Heart right ventricle (tissue), 16 donors: ENCODE data around the gene LAMP5. TPM values are rescaled to one million over a fixed set of nuclear protein-coding genes. Genes with fewer than 3 reads are reported as not detected.

Experiments
- ATAC-seq, 8 donors: fragments of 200-7000 bp; cut with Tn5 transposase; one replicate each; pipeline ENCODE4 v1.9.1; 2020; ENCODE audit warnings: mild to moderate bottlenecking in 8 of 8, moderate library complexity in 8 of 8, moderate number of reproducible peaks in 1 of 8
- DNase-seq, 2 donors: peaks; one replicate each; pipeline ENCODE4 v3.0.0-alpha.2; 2020
- H3K27ac ChIP-seq, 10 donors: fragments of 200-600 bp; sonication (generic) in 2 of 10; one replicate each; pipeline versions ENCODE4 v1.5.0 to v1.8.0; 2020 to 2022; ENCODE audit warnings: mild to moderate bottlenecking in 3 of 10
- H3K27me3 ChIP-seq, 7 donors: fragments of 200-600 bp; one replicate each; pipeline ENCODE4 v1.8.0; 2021 to 2022; ENCODE audit warnings: mild to moderate bottlenecking in 2 of 7
- H3K36me3 ChIP-seq, 9 donors: fragments of 200-600 bp; sonication (generic) in 1 of 9; one replicate each; pipeline versions ENCODE4 v1.5.0 to v1.8.0; 2020 to 2022; ENCODE audit warnings: mild to moderate bottlenecking in 2 of 9
- H3K4me1 ChIP-seq, 9 donors: fragments of 200-600 bp; sonication (generic) in 1 of 9; one replicate each; pipeline versions ENCODE4 v1.5.0 to v1.8.0; 2020 to 2022; ENCODE audit warnings: mild to moderate bottlenecking in 4 of 9
- H3K4me3 ChIP-seq, 10 donors: fragments of 200-600 bp; sonication (generic) in 2 of 10; one replicate each; pipeline versions ENCODE4 v1.5.0 to v1.8.0; 2020 to 2022; ENCODE audit warnings: mild to moderate bottlenecking in 7 of 10, moderate library complexity in 2 of 10
- H3K9me3 ChIP-seq, 11 donors: fragments of 200-600 bp in 10 of 11; sonication (generic) in 2 of 11; one replicate each; pipeline versions ENCODE4 v1.5.0 to v1.8.0; 2013 to 2022; ENCODE audit warnings: mild to moderate bottlenecking in 2 of 11, control low read depth in 1 of 11, moderate library complexity in 1 of 11
- WGBS, 2 donors: extraction: QIAGEN DNeasy Blood & Tissue Kit; methylation state at CpG; one replicate each; pipeline ENCODE4 v1.1.7; 2013; ENCODE audit warnings: inconsistent platforms in 1 of 2; 5-methylcytosine and 5-hydroxymethylcytosine counted together
- intact Hi-C, 10 donors: fragments of 100-400 bp; cut with DNase I; formaldehyde crosslinking; loops; one replicate each; pipeline versions ENCODE4 v1.11.1 to v1.14.2; 2022
- polyA plus RNA-seq, 2 donors: library from polyadenylated mRNA; stranded (reverse); fragments of 200-250 nt; gene quantifications; one replicate each; pipeline ENCODE4 v1.2.3, GENCODE V29; 2013
- total RNA-seq, 10 donors: library from RNA; stranded (reverse); fragmentation: NEBNext Ultra II Directional in 3 of 10; extraction: Animal tissue kit (Norgen Biotek cat#: 25700) in 3 of 10; gene quantifications; one replicate each; pipeline versions ENCODE4 v1.2.1 to v1.2.4, GENCODE V29; 2021 to 2023
- TF ChIP-seq, protein P1 (sequence below), 9 donors: fragments of 200-600 bp; sonication (generic) in 2 of 9; IDR thresholded peaks; one replicate each; pipeline versions ENCODE4 v1.5.0 to v1.8.0; 2021 to 2022; ENCODE audit warnings: antibody characterized with exemption in 9 of 9, mild to moderate bottlenecking in 5 of 9, moderate library complexity in 1 of 9
- donor health status: Arrhythmogenic right ventricular cardiomyopathy.
- donor health status: ischemic (EF 13 %, LVEDD 7.1; RV severe dilation, severe dysfunction).
- donor health status: healthy with polysubstance abuse.
- donor health status: DM: no; HTN: yes; CAD: no.
- donor health status: DM: no; HTN: no; CAD: no.
- donor health status: ischemic (EF 25% LVEDD 6.9; RV normal size, moderate dysfunction).
- donor health status: ischemic (EF 25% LVEDD 5.7; RV mildly dilated, moderate dysfunction).
- donor health status: healthy.
- donor health status: DM: yes; HTN: yes; CAD: no.
- donor health status: Ischemic cardiomyopathy.
- donor health status: ischemic (EF 35%, LVEDD 5.7; RV mildly dilated, moderate dysfunction).
- donor health status: nonischemic (EF 11% LVEDD 7.7; RV severe dilation, severe dysfunction).
- donor health status: DM: yes; HTN: yes; CAD: no.
- donor health status: PGD.
- donor health status: ischemic (EF 29% LVEDD 5.4; RV normal size, mild dysfunction).
- donor health status: nonischemic (EF 23%, LVEDD 6.1; RV moderate dilation, normal function).

LAMP5 gene
- total and polyA plus RNA-seq, 12 donors = 0.04 to 0.16 (median 0.11) TPM; not detected in 7

DNA sequence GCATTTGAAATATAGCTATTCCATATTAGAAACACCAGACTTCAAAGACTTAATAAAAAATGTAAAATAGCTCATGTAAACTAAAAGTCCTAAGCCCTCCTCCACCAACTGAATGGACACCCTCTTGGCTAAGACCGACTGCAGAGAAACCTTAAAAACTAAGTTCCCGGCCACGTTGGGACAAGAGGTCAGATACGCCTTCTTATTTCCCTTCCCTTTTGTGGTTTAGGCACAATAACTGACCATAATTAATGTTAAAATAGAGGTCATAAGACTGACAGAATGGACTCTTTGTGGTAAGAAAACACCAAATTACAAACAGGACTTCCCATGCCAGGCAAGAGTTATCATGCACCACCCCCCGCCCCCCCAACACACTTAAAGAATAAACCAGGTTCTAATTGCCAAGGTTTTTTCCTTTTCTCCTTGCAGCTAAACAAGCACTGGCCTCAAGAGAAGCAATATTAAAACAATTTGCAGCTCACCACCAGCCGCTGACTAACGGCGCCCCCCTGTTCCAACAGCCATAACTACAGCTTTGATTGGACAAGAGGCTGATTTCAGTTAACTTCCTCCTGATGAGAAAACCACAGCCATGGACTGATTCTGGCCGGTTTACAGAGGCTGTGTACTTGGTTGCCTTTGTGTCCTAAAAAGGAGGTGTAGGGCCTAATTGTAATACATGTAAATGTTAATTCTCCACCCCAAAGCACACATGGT lies 10.7 kb upstream of the LAMP5 start:
- 57 to 58% methylated on average over 9 of the region's 9 CpGs for WGBS, 2 donors

DNA sequence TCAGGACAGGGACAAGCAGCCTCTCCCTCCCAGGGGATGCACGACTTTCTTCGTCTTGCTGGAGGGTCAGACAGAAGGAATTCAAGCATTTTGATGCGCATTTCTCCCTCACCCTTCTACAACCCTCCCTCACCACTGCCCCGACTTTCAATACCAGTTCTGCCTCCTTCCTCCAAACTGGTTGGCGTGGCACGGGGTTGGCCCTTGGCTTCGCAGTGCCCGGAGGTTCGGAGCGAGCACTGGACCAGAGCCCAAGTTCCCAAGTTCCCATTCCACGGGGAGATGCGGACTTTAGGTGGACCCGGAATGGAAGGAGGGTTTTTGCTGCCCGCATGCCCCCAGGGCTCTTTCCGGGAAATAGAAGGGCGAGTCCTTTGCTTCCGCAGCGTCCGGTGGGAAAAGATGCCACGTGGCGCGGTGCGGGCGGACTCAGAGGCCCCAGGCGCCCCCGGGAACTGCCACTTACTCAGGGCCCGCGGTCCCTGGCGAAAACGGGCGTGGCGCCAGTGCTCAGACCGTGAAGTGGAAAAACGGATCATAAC lies 8.0 kb upstream of the LAMP5 start:
- Histone ChIP-seq H3K4me1 (peaks cover 5 to 29% (median 11%) of the 10 kb centered on the region in 9 donors), H3K27me3 (peaks cover 18 to 68% (median 66%) of the 10 kb centered on the region in 7 donors), H3K9me3 (no peaks in the 10 kb centered on the region), H3K36me3 (no peaks in the 10 kb centered on the region), H3K27ac (no peak overlapping the region), H3K4me3 (peak overlapping the region in 8 of 10 donors; percentile 12 to 33 (median 26))
- DNase-seq (peak in 1 of 2 donors; percentile 17), ATAC-seq (peak in 1 of 8 donors; percentile 15)
- intact Hi-C loops = no loop called here
- 7 to 8% methylated on average over 34 of the region's 34 CpGs for WGBS, 2 donors
- TF ChIP-seq, protein P1, sequence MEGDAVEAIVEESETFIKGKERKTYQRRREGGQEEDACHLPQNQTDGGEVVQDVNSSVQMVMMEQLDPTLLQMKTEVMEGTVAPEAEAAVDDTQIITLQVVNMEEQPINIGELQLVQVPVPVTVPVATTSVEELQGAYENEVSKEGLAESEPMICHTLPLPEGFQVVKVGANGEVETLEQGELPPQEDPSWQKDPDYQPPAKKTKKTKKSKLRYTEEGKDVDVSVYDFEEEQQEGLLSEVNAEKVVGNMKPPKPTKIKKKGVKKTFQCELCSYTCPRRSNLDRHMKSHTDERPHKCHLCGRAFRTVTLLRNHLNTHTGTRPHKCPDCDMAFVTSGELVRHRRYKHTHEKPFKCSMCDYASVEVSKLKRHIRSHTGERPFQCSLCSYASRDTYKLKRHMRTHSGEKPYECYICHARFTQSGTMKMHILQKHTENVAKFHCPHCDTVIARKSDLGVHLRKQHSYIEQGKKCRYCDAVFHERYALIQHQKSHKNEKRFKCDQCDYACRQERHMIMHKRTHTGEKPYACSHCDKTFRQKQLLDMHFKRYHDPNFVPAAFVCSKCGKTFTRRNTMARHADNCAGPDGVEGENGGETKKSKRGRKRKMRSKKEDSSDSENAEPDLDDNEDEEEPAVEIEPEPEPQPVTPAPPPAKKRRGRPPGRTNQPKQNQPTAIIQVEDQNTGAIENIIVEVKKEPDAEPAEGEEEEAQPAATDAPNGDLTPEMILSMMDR (IDR thresholded peaks at IDR 0.05) = no peak

More for the DNA sequence above, 10.7 kb upstream of the LAMP5 start:
- H3K4me3 ChIP-seq = no peak overlapping the region
- H3K36me3 ChIP-seq = no peaks in the 10 kb centered on the region
- TF ChIP-seq, protein P1 (IDR thresholded peaks at IDR 0.05) = peak in 1 of 9 donors; percentile 10
- peaks cover 5 to 37% (median 11%) of the 10 kb centered on the region in 9 donors for H3K4me1 ChIP-seq
- no peak for DNase-seq
- intact Hi-C loops = no loop called here
- H3K27ac ChIP-seq = no peak overlapping the region
- no peak for ATAC-seq
- H3K9me3 ChIP-seq = no peaks in the 10 kb centered on the region
- peaks cover 18 to 41% (median 40%) of the 10 kb centered on the region in 7 donors for H3K27me3 ChIP-seq

DNA sequence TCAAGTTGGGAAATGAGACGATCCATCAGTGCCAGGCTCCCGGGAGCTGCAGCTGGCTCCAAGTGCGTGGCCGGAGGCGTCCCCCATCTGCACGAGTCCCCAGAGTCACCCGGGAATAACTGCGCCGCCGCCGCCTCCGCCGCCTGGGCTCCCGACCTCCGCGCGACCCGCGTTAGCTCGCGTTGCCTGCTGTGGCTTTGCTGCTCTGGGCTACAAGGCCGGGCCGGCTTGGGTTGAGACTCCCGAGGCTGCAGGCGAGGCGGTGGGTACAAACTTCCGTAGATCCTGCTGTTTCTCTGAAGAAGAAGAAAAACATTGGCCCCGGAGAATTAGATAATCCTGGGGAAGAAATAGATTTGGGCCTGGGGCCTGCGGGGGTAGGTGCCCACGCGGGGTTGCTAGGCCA lies 7.4 kb upstream of the LAMP5 start:
- H3K27ac ChIP-seq = no peak overlapping the region
- peaks cover 18 to 74% (median 72%) of the 10 kb centered on the region in 7 donors for H3K27me3 ChIP-seq
- intact Hi-C loops = no loop called here
- TF ChIP-seq, protein P1 (IDR thresholded peaks at IDR 0.05) = no peak
- H3K36me3 ChIP-seq = no peaks in the 10 kb centered on the region
- H3K4me1 ChIP-seq = peaks cover 5 to 29% (median 11%) of the 10 kb centered on the region in 9 donors
- DNase-seq (peak in 1 of 2 donors; percentile 22), ATAC-seq (peak in 3 of 8 donors; percentile 20 to 42 (median 38))
- WGBS, 2 donors = 2 to 4% methylated on average over 31 of the region's 31 CpGs
- peak overlapping the region in 8 of 10 donors; percentile 12 to 33 (median 26) for H3K4me3 ChIP-seq
- H3K9me3 ChIP-seq = no peaks in the 10 kb centered on the region

DNA sequence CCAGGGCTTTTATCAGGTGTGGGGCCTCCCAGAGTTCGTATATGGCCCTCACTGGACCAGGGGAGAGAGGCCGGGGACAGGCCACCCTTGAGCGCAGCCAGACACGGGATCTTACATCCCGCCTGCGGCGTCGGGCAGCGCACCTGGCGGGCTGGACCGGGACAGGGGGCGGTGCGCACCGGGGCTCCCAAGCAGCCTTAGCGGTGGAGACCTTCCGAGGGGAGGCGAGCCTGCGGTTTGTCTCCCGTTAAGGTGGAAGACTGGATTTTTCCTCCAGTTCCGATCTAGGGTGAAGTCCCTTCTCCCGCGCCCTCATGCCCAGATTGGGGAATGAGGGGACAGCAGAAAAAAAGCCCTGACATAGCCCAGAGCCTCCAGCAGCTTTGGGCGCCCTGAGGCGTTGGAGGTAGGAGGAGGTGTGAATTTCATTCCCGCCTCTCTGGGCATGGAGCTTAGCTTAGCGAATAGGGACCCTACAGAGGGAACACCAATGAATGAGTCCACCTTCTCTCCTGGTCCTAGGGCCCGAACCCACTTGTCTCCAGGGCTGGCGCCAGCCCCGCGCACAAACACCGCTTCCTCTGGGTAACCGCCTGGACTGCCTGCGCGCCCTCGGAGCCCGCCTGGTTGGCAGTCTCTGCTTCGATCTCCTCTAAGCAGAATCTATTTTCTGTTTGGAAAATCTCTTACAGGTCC lies 6.7 kb upstream of the LAMP5 start:
- Histone ChIP-seq H3K4me3 (no peak overlapping the region), H3K4me1 (peaks cover 5 to 29% (median 11%) of the 10 kb centered on the region in 9 donors), H3K27ac (no peak overlapping the region), H3K36me3 (no peaks in the 10 kb centered on the region), H3K27me3 (peaks cover 18 to 81% (median 76%) of the 10 kb centered on the region in 7 donors), H3K9me3 (no peaks in the 10 kb centered on the region)
- no peak for ATAC-seq
- intact Hi-C loops = no loop called here
- 5 to 10% methylated on average over 37 of the region's 37 CpGs for WGBS, 2 donors
- TF ChIP-seq, protein P1 (IDR thresholded peaks at IDR 0.05) = no peak
- DNase-seq = no peak
